Loucy (cell line): ENCODE measurements around the gene MED13.

Experiments
- EZH2phosphoT487 ChIP-seq: fragments of 200-600 bp; IDR thresholded peaks from 2 replicates; pipeline ENCODE4 v1.6.1; 2018; ENCODE audit warnings: antibody characterized with exemption, mild to moderate bottlenecking, moderate library complexity, borderline replicate concordance
- TF ChIP-seq, protein P1 (sequence below): fragments of 200-600 bp; sonication (generic); conservative IDR thresholded peaks from 2 replicates; pipeline ENCODE4 v1.5.1; 2014; ENCODE audit warnings: mild to moderate bottlenecking, antibody characterized with exemption, low read length

DNA sequence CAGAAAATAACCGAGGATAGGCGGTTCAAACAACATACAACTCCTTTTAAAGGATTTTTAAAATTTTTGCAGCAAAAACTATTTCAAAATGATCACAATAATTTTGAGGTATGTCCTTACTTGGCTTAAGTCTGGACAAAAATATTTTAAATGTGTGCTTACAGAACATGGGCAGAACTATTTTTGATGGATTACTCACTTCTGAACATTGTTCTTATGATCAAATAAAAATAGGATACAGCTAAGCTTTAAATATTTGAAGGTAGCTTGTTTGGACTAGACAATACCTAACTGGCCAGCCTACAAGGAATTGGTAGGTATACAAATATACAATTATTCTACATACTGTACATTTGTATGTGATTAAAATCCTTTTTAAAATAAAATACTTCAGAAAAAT is 123.0 kb downstream of the MED13 start:
- TF ChIP-seq, protein P1, sequence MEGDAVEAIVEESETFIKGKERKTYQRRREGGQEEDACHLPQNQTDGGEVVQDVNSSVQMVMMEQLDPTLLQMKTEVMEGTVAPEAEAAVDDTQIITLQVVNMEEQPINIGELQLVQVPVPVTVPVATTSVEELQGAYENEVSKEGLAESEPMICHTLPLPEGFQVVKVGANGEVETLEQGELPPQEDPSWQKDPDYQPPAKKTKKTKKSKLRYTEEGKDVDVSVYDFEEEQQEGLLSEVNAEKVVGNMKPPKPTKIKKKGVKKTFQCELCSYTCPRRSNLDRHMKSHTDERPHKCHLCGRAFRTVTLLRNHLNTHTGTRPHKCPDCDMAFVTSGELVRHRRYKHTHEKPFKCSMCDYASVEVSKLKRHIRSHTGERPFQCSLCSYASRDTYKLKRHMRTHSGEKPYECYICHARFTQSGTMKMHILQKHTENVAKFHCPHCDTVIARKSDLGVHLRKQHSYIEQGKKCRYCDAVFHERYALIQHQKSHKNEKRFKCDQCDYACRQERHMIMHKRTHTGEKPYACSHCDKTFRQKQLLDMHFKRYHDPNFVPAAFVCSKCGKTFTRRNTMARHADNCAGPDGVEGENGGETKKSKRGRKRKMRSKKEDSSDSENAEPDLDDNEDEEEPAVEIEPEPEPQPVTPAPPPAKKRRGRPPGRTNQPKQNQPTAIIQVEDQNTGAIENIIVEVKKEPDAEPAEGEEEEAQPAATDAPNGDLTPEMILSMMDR = no peak
- TF ChIP-seq EZH2phosphoT487 = no peak
